ENCODE results near the gene SLC9A9.
"Not testable (repeated sequence)": the region's sequence is repeated elsewhere in the genome, so short reads cannot be mapped to it uniquely, and the experiment has no call there.

Gene SLC9A9

DNA sequence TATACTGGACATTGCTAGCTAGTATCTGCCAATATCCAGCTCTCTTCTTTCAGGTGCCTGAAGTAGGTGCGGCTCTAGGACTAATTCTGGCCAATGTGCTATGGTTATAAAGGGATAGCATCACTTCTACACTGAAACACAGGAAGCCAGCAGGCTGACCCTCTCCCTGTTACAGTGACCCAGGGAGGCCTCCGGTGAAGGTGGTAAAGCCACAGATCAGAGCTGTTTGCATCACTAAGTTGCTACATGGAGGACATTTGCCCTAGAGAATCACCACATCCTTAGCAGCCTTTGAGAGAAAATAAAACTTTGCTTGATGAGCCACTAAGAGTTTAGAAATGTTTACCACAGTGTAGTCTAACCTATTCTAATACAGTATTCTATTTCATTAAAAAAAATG, 567.3 kb downstream of the SLC9A9 start:
- no peak for DNase-seq (ENCODE audit: low read depth)

GRCh38 chr3:143279567-143279966, 568.7 kb downstream of the SLC9A9 start:
- DNase-seq (ENCODE audit: low read depth), result not testable (repeated sequence)

- no peak for DNase-seq (ENCODE audit: low read depth)
Measured at GRCh38 chr3:143278721-143279120, 569.5 kb downstream of the SLC9A9 start.

DNA sequence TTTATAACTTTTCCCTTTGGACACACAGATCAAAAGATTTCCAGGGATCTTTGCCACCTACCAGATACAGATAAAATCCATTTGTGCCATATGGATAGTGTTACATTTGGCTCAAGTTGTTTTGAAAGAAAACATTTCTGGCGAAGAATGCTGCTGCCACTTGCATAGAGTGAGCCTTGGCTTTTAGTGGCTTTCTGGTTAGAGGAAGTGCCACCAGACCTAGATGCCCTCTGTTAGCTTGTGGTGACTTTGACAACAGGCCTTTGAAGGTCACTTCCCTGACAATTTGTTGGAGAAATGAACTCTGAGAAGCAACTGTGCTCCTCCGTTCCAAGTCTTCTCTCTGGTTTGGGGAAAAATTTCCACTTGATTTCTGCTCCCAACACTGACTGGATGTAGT, 570.7 kb downstream of the SLC9A9 start:
- DNase-seq (ENCODE audit: low read depth), result no peak

DNA sequence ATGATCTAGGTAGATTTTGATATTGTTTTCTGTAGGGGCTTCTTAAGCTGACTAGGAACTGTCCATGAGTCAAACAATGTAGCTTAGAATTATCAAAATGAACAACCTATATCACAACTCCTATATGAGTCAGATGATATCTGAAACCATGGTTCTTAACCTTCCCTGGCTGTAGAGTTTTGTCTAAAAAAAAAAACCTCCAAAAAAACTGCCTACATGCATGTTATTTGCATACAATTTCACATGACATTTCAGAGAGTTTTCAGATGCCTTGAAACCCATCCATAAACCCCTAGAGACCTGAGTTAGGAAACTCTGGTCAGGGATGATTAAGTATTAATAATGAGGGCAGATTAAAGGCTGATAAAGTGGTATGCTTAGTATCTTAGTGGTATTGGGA, 571.7 kb downstream of the SLC9A9 start:
- DNase-seq (ENCODE audit: low read depth), result no peak

- no peak for DNase-seq (ENCODE audit: low read depth)
Measured at GRCh38 chr3:143273975-143274690, 574.1 kb downstream of the SLC9A9 start.

GRCh38 chr3:143271136-143271535, 577.1 kb downstream of the SLC9A9 start:
- DNase-seq (ENCODE audit: low read depth), result no peak

DNA sequence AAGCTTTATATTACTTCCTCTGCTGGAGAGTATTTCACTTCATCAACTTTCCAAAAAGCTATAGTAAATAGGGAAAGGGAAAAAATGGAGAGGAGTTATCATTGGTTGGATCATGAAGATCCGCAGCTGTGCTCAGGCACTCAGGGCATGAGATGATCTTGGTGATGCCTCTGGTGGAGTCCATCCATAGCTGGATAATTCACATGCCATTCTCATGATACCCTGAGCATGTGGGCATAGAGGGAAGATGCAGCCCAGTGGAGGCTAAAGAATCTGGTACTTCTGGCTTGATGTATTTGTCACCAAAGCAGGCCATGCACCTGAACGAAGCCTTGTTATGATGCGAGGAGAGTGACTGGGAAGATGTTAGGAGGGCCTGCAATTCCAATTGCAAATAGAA, 578.5 kb downstream of the SLC9A9 start:
- DNase-seq (ENCODE audit: low read depth), result no peak

- no peak for DNase-seq (ENCODE audit: low read depth)
Measured at GRCh38 chr3:143267989-143268388, 580.3 kb downstream of the SLC9A9 start.

DNA sequence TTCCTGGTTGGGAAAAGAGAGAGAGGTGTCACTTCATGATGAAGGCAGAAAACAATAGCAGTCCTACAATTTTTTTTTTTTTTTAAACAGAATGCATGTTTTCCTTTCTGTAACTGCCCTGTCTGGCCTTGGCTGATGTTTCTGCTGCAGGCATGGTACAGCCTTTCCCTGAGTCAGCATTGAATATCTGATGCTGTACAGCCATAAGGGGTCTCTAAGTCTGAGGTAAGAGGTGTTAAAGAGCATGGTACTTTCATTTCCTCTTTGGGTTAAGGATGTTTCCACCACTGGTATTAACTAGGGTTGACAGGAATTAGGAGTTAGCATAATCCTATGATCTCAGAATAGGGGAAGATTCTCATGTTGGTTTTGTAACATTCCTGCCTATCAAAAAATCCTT, 581.3 kb downstream of the SLC9A9 start:
- DNase-seq (ENCODE audit: low read depth), result no peak

DNA sequence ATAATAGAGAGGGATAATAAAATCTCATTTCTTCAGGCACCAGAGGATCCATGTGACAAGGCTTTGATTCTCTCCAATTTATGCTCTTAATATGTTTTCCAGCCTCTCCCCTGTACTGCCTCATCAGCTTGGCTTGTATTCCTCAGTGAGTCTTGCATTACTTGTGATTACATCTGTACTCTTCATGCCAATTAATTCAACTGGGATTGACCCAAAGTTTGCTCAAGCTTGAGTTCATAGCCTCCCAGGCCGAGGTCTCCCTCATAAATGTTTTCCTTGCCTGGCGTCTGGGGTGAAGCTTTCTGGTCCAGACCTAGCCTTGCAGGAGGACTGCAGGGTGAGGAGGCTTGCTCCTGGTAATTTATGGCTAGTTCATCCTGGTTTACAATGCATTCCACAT, 581.8 kb downstream of the SLC9A9 start:
- no peak for DNase-seq (ENCODE audit: low read depth)

DNA sequence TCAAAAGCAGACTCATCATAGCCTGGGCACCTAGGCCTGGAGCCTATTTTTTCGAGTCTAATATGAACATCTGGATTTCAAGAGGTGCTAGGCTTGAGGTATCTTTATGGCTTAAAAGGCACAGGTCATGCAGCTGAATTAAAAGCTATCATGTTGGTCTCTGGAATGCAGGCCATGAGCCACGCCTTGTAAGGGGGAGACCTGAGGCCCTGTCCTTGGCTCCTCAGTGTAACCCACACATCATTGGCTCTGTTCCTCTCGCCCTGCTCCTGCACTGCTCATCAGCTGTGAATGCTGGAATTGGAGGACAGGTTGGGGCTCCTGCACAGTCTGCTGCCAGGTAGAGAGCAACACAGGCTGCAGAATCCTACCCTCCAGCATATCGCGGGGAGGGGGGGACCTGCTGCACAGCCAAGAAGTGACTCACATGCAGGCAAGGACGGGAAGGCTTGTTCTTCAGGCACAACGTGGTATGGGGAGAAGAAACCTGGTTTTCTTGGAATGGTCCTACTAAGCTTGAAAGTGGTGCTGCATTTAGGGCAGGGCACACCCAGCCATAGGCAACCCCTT, 582.7 kb downstream of the SLC9A9 start:
- no peak for DNase-seq (ENCODE audit: low read depth)

- DNase-seq (ENCODE audit: low read depth), result no peak
Measured at GRCh38 chr3:143263852-143264513, 584.3 kb downstream of the SLC9A9 start.

GRCh38 chr3:143261848-143262247, 586.4 kb downstream of the SLC9A9 start:
- no peak for DNase-seq (ENCODE audit: low read depth)

DNA sequence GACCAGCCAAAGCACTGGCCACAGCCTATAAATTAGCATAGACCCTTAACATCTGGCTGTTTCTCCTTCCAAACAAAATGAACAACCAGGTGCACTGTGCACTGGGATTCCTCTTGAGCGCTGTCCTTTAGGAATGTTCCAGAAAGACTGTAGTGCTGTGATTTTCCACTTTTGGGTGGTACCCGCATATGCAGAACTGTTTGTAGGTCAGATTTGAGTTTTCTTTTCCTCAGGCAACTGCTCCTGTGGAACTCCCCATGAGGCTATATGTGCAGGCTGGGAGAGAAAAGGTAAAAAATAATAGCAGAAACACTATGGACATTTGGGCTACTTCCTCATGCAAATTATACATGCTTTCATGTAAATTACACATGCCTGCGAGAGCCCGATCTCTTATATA, 589.6 kb downstream of the SLC9A9 start:
- no peak for DNase-seq (ENCODE audit: low read depth)

- no peak for DNase-seq (ENCODE audit: low read depth)
Measured at GRCh38 chr3:143256416-143256815, 591.9 kb downstream of the SLC9A9 start.

GRCh38 chr3:143255739-143256138, 592.5 kb downstream of the SLC9A9 start:
- DNase-seq (ENCODE audit: low read depth), result no peak

DNA sequence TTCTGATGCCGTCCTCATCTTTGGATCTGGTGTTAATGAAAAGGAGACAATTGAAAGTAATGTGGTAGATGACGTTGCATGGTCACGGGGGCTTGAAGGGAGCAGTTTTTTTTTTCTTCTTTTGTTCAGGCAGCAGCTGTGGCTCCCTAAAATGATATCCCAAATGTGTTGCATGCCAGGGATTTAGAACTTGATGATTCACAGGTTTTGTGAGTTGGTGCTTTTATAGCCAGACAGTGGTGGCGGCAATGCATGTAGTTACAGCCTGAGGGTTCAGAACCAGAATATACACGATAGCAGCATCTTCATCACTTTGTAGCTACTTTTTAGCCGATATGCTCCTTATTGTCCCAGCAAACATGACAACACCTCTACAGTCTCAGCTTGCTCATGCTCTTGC, 595.3 kb downstream of the SLC9A9 start:
- no peak for DNase-seq (ENCODE audit: low read depth)

- DNase-seq (ENCODE audit: low read depth), result no peak
Measured at GRCh38 chr3:143249014-143249413, 599.3 kb downstream of the SLC9A9 start.

DNA sequence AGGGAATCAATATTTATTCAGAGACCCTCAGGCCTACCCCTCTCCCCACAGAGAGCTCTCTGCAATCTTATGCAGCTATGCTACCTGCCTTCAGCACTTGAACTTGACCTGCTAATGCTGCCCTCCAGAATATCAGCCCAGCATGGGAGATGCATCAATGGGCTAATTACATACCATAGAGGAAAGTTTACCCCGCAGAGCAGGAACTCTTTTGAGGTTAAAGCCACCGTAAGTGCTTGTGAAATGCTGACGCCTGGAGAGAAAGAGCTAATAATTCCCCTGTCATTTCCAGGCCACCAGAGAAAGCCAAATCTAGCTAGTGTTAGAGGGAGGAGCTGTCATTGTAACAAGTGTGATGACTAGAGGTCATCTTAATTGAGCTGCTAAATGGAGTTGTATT, 601.2 kb downstream of the SLC9A9 start:
- DNase-seq (ENCODE audit: low read depth), result no peak

DNA sequence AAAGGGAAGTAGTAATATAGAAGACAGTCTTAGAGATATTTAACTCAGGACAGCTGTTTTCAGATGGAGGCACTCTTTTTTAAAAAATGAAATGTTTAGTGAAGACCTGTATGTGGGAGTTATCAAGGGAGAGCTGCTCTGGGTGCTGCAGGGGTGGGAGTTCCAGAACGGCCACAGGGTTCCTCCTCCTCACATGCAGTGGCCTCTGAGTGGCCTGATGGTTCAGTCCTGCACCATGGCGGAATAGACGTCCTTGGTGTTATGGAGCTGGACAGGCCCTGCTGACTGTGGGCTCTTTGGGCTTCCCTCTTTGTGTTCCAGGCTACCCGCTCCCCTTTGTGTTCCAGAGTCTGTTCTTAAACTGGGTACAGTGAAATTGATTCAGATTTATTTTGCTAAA, 602.6 kb downstream of the SLC9A9 start:
- DNase-seq (ENCODE audit: low read depth), result no peak

GRCh38 chr3:143244516-143245063, 603.7 kb downstream of the SLC9A9 start:
- DNase-seq (ENCODE audit: low read depth), result no peak

- no peak for DNase-seq (ENCODE audit: low read depth)
Measured at GRCh38 chr3:143243686-143244085, 604.6 kb downstream of the SLC9A9 start.

All from stimulated activated CD8-positive, alpha-beta memory T cell treated with anti-CD3 and anti-CD28 coated beads, Interleukin-12 subunit alpha, Interleukin-12 subunit beta, amount 100 ng/mL, for 1 hour (primary cell).